Measurements from ENCODE around the gene TWF2. TPM values are rescaled to one million over a fixed set of nuclear protein-coding genes. Genes with fewer than 3 reads are reported as not detected.

The TWF2 gene
- total RNA-seq, 3 donors from 2014 or later (not counting 1 experiment from before 2014, with no cell fraction given) = 49.2 to 76.6 (median 52.0) TPM

GRCh38 chr3:52279596-52279995, 40.6 kb upstream of the TWF2 start:
- H3K9me3 Mint-ChIP-seq = no peaks in the 10 kb centered on the region
- H3K4me1 Mint-ChIP-seq = peaks cover 52 to 67% of the 10 kb centered on the region in 2 donors
- H3K27ac ChIP-seq (ENCODE audit: low read length) = peak overlapping the region; percentile 97
- peaks cover 66% of the 10 kb centered on the region for H3K4me1 ChIP-seq (ENCODE audit: control insufficient read depth, insufficient read depth, low read length)
- no peaks in the 10 kb centered on the region for H3K27me3 ChIP-seq (ENCODE audit: control insufficient read depth, insufficient read depth, low read length)
- no peaks in the 10 kb centered on the region for H3K9me3 ChIP-seq (ENCODE audit: control insufficient read depth, insufficient read depth, low read length)
- no peak for ATAC-seq
- 49% methylated on average over 2 of the region's 2 CpGs for WGBS (ENCODE audit: insufficient coverage)
- no peak for TF ChIP-seq CTCF (IDR thresholded peaks at IDR 0.05)
- intact Hi-C loops (cut with micrococcal nuclease) = loop anchor here (1.0 to 5.0 kb wide), 3 partner anchors 8 to 33 kb away; partner anchors contain the start of gene GLYCTK
- H3K4me3 Mint-ChIP-seq = peak overlapping the region; percentile 94
- H3K36me3 Mint-ChIP-seq = no peaks in the 10 kb centered on the region
- no peak overlapping the region for H3K4me3 ChIP-seq (ENCODE audit: low read length)
- peak in 1 of 2 donors; percentile 58 for DNase-seq
- H3K27me3 Mint-ChIP-seq (ENCODE audit: low read depth in 2 of 2) = peaks cover 0 to 3% of the 10 kb centered on the region in 2 donors
- H3K27ac Mint-ChIP-seq = peak overlapping the region; percentile 90 to 98
- peaks cover 4% of the 10 kb centered on the region for H3K36me3 ChIP-seq (ENCODE audit: control insufficient read depth, insufficient read depth, low read length)

GRCh38 chr3:52278510-52279069, 39.6 kb upstream of the TWF2 start, which contains the start of gene WDR82:
TSS of gene WDR82 (minus strand) at chr3:52278649. CDS start at chr3:52278361, 288 bp downstream.
- peak within 1 kb of the TSS; percentile 94 for H3K4me3 Mint-ChIP-seq
- no peaks in the 10 kb centered on the region for H3K9me3 Mint-ChIP-seq
- peak within 1 kb of the TSS; percentile 97 for H3K4me3 ChIP-seq (ENCODE audit: low read length)
- WGBS (ENCODE audit: insufficient coverage) = under 1% methylated on average over 58 of the region's 58 CpGs
- peak within 1 kb of the TSS; percentile 97 for H3K27ac ChIP-seq (ENCODE audit: low read length)
- no peaks in the 10 kb centered on the region for H3K9me3 ChIP-seq (ENCODE audit: control insufficient read depth, insufficient read depth, low read length)
- H3K4me1 ChIP-seq (ENCODE audit: control insufficient read depth, insufficient read depth, low read length) = peaks cover 66% of the 10 kb centered on the region
- H3K27ac Mint-ChIP-seq = peak within 1 kb of the TSS; percentile 90 to 98
- no peaks in the 10 kb centered on the region for H3K36me3 Mint-ChIP-seq
- no peak for TF ChIP-seq CTCF (IDR thresholded peaks at IDR 0.05)
- H3K27me3 Mint-ChIP-seq (ENCODE audit: low read depth in 2 of 2) = peaks cover 0 to 3% of the 10 kb centered on the region in 2 donors
- H3K4me1 Mint-ChIP-seq = peaks cover 62 to 77% of the 10 kb centered on the region in 2 donors
- ATAC-seq = peak; percentile 78 to 94 (median 84)
- peaks cover 10% of the 10 kb centered on the region for H3K36me3 ChIP-seq (ENCODE audit: control insufficient read depth, insufficient read depth, low read length)
- no peaks in the 10 kb centered on the region for H3K27me3 ChIP-seq (ENCODE audit: control insufficient read depth, insufficient read depth, low read length)
- intact Hi-C loops (cut with micrococcal nuclease) = loop anchor here (1.0 to 5.0 kb wide), 4 partner anchors 9 to 39 kb away; partner anchors contain the start of genes GLYCTK and TWF2
- DNase-seq = peak; percentile 98

- peak overlapping the region; percentile 97 for H3K4me3 ChIP-seq (ENCODE audit: low read length)
- H3K27me3 Mint-ChIP-seq (ENCODE audit: low read depth in 2 of 2) = peaks cover 0 to 3% of the 10 kb centered on the region in 2 donors
- peaks cover 69% of the 10 kb centered on the region for H3K4me1 ChIP-seq (ENCODE audit: control insufficient read depth, insufficient read depth, low read length)
- intact Hi-C loops (cut with micrococcal nuclease) = loop anchor here (1.0 to 5.0 kb wide), 4 partner anchors 15 to 39 kb away; partner anchors contain the start of gene TWF2
- H3K9me3 Mint-ChIP-seq = no peaks in the 10 kb centered on the region
- peak overlapping the region; percentile 97 for H3K27ac ChIP-seq (ENCODE audit: low read length)
- peak; percentile 58 to 80 (median 71) for ATAC-seq
- under 1% methylated on average over 53 of the region's 54 CpGs for WGBS (ENCODE audit: insufficient coverage)
- no peaks in the 10 kb centered on the region for H3K27me3 ChIP-seq (ENCODE audit: control insufficient read depth, insufficient read depth, low read length)
- DNase-seq = peak in 1 of 2 donors; percentile 77
- TF ChIP-seq CTCF (IDR thresholded peaks at IDR 0.05) = peak; percentile 23
- H3K27ac Mint-ChIP-seq = peak overlapping the region; percentile 90 to 98
- H3K36me3 Mint-ChIP-seq = no peaks in the 10 kb centered on the region
- peak overlapping the region; percentile 94 for H3K4me3 Mint-ChIP-seq
- no peaks in the 10 kb centered on the region for H3K9me3 ChIP-seq (ENCODE audit: control insufficient read depth, insufficient read depth, low read length)
- H3K4me1 Mint-ChIP-seq = peaks cover 63 to 76% of the 10 kb centered on the region in 2 donors
- H3K36me3 ChIP-seq (ENCODE audit: control insufficient read depth, insufficient read depth, low read length) = peaks cover 11% of the 10 kb centered on the region
These were observed 39.1 kb upstream of the TWF2 start for GRCh38 chr3:52277972-52278509.

Measured in natural killer cell (primary cell).